ENCODE data around the gene MCUR1.
A peak's percentile ranks its signal among the peaks of the same experiment; 100 is the strongest.
"Not testable (repeated sequence)": the region's sequence is repeated elsewhere in the genome, so short reads cannot be mapped to it uniquely, and the experiment has no call there.

Gene MCUR1, protein sequence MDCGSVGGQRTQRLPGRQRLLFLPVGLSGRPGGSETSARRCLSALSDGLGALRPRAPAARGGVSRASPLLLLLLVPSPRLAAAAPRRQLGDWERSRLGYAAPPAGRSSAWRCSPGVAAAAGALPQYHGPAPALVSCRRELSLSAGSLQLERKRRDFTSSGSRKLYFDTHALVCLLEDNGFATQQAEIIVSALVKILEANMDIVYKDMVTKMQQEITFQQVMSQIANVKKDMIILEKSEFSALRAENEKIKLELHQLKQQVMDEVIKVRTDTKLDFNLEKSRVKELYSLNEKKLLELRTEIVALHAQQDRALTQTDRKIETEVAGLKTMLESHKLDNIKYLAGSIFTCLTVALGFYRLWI

DNA sequence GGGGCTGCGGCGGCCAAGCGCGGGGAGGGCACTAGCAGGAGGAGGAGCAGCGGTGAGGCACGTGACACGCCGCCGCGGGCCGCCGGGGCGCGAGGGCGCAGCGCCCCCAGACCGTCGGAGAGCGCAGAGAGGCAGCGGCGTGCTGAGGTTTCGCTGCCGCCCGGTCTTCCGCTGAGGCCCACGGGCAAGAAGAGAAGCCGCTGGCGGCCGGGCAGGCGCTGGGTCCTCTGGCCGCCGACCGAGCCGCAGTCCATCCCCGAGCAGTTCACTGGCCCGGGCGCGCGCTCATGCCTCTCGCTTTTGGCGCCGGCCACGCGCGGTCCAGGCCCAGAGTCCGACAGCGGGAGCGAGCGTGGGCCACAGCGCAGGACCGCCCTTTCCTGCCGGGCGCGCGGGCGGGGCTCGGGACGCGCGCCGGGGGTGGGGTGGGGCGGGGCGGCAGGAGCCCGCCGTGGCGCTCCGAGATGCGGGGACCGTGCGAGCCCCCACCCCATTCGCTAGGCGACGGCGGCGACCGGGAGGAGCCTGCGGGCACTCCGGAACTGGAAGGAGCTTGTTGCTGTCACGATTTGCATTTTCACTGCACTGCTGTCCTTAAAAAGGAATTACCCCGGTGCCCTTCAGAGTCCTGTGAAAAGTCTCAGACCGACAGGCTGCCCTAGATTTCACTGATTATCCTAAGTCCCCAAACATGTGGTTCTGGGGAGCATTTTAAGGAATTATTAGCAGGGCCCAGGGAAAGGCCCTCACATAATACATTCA, at the start of gene MCUR1:
MCUR1 (minus strand) TSS at position 382 of the 762 bp plus-strand sequence; CDS start at position 254, 128 bp downstream.
- DNase-seq = peak; percentile 88

DNA sequence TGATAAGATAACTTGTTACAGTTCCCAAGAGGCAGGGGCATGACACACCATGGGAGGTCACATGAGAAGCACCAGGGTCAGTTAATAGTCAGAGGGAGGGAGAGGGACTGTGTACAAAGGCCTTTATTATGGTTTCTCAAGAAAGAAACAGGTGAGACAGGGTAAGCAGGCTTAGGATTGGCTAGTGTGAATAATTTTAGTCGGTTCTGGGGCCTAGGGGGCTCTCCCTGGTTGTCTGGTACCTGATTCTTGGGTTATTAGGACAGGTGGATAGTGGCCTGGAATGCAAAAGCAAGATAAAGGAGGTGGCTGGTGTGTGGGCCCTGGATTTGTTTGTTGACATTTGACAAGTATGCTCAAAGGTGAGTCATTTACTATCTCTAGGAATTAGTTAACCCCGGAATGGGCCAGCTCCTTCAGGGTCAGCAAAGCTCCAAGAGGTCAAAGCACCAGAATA, 49.4 kb upstream of the MCUR1 start:
- DNase-seq = no peak

DNA sequence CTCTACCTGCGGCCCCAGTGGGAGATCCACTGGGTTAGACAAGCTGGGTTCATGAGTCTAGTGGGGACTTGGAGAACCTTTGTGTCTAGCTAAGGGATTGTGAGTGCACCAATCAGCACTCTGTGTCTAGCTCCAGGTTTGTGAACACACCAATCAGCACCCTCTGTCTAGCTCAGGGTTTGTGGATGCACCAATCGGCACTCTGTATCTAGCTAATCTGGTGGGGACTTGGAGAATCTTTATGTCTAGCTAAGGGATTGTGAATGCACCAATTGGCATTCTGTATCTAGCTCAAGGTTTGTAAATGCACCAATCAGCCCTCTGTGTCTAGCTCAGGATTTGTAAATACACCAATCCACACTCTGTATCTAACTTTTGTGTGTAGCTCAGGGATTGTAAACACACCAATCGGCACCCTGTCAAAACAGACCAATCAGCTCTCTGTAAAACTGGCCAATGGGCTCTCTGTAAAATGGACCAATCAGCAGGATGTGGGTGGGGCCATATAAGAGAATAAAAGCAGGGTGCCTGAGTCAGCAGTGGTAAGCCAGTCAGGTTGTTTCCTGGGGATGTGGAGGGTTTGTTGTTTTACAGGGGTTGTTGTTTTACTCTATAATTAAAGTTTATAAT, 46.3 kb upstream of the MCUR1 start:
- DNase-seq = not testable (repeated sequence)

DNA sequence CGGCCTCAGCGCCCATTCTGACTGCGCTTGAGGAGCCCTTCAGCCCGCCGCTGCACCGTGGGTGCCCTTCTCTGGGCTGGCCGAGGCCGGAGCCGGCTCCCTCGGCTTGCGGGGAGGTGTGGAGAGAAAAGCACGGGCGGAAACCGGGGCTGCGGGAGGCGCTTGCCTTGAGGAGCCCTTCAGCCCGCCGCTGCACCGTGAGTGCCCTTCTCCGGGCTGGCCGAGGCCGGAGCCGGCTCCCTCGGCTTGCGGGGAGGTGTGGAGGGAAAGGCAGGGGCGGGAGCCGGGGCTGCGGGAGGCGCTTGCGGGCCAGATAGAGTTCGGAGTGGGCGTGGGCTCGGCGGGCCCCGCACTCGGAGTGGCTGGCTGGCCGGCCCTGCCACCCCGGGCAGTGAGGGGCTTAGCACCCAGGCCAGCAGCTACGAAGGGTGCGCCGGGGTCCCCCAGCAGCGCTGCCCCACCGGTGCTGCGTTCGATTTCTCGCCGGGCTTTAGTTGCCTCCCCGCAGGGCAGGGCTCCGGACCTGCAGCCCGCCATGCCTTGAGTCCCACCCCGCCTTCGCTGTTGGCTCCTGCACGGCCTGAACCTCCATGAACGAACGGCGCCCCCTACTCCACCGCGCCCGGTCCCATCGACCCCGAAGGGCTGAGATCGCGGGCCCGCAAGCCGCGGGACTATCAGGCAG, 45.7 kb upstream of the MCUR1 start:
- DNase-seq = no peak

DNA sequence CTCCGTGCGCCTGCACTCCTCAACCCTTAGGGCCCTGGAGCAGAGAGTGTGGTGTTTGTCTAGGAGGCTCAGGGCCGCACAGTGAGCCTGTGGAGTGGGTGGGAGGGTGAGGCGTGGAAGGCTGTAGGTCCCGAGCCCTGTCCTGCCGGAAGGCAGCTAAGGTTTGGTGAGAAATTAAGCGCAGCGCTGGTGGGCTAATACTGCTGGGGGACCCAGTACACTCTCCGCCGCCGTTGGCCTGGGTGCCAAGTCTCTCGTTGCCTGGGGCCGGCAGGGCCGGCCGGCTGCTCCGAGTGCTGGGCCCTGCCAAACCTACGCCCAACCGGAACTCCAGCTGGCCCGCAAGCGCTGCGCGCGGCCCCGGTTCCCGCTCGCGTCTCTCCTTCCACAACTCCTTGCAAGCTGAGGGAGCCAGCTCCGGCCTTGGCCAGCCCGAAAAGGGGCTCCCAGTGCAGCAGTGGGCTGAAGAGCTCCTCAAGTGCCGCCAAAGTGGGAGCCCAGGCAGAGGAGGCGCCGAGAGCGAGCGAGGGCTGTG, 40.4 kb upstream of the MCUR1 start:
- DNase-seq = no peak

DNA sequence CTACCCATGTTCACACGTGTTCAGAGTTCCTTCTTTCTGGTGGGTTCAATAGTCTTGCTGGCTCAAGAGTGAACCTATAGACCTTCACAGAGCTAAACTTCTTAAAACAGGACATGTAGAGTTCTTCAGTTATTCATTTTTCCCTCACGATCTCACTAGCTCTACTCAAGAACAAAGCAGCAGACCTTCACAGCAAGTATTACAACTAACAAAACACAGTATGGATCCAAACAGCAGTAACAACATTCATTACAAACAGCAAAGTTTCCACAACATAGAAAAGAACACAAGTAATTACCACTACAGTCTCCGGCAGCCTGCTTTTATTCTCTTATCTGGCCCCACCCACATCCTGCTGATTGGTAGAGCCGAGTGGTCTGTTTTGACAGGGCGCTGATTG, 39.5 kb upstream of the MCUR1 start:
- no peak for DNase-seq

DNA sequence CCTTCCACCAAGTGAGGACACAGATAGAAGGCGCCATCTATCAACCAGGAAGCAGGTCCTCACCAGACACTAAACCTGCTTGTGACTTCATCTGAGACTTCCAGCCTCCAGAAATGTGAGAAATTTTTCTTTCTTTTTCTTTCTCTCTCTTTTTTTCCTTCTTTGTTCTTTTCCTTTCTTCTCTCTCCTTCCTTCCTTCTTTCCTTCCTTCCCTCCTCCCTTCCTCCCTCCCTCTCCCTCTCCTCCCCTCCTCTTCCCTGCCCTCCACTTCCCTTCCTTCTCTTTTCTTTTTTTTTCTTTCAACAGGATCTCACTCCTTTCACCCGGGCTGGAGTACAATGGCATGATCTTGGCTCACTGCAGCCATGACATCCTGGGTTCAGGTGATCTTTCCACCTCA, 37.4 kb upstream of the MCUR1 start:
- no peak for DNase-seq

DNA sequence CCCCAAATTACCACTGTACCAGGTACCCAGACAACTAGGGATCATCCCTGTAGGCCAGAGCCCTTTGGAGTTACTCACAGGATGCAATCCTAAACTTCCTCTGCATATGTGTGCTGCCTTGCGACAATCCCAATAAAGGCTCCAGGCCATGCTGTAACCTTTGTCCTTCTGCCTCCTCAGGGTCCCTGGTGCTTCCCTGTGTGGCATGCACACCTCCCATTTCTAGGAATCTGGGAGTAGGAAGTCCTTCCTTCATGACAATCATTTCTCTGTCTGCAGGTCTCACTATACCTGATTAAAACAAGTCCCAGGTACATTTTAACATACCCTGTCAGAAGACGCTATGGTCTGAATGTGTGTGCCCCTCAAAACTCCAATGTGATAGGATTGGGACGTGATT, 37.0 kb upstream of the MCUR1 start:
- DNase-seq = no peak

DNA sequence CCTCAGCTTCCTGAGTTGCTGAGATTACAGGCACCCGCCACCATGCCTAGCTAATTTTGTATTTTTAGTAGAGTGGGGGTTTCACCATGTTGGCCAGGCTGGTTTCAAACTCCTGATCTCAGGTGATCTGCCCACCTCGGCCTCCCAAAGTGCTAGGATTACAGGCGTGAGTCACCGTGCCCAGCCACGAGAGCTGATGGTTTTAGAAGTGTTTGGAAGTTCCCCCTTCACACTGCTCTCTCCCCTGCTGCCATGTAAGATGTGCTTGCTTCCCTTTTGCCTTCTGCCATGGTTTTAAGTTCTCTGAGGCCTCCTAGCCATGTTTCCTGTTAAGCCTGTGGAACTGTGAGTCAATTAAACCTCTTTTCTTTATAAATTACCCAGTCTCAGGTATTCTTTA, 36.3 kb upstream of the MCUR1 start:
- DNase-seq = not testable (repeated sequence)

DNA sequence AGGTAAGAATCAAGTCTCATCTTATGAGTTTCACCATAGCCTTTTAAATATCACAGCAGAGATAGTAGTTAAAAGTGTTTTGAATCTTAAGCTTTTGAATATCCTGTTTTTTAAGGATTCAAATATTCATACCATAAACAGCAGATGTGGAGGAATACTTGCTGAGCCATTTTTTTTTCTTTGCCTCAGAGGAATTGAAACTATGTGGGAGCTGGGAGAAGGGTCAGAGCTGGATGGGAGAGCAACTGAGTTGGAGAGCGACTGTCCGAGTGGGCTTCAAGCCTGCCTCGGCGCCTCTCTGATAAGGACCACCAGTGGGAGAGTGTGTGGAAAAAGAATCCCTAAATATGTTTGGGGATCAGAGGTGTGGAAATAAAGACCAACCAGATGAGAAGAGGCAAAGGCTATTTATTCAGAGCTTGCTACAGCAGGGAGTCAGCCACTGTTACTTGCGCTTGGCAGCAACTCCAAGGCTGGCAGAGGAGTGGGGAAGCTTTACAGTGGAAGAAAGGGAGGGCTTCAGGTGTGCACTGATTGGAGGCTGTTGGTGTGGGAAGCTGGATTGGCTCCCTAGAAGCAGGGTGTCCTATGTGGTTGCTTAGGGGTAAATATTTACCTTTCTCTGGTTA, 34.3 kb upstream of the MCUR1 start:
- no peak for DNase-seq

DNA sequence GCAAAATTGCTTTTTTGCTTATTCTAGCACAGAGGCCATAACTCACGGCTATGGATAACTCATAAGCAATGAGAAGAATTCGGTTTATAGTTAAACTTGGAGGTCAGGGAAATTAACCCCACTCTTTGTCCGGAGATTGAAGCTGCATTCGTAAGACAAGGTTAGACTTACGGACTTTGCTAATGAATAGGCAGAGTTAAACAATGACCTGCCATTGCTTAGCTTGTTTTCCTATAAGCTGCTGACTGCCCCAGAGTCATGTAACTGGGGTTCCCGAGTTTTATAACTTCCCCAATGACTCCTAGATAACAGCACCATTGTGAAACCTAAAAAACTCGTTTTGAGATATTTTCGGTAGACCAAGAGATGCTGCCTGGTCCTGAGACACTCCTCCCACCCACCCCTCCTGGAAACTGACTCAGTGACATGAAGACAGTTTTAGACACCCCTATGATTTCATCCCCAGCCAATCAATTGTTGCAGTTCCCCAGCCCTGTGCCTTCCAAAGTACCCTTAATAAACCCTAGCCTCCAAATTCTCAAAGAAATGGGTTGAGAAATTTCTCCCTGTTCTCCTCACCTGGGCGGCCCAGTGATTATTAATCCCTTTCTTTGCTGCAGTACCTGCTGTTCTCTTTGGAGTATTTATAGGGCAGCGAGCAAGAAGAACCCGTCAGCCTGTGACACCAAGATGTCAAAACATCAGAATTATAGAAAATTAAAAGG, 33.1 kb upstream of the MCUR1 start:
- DNase-seq = peak; percentile 46

DNA sequence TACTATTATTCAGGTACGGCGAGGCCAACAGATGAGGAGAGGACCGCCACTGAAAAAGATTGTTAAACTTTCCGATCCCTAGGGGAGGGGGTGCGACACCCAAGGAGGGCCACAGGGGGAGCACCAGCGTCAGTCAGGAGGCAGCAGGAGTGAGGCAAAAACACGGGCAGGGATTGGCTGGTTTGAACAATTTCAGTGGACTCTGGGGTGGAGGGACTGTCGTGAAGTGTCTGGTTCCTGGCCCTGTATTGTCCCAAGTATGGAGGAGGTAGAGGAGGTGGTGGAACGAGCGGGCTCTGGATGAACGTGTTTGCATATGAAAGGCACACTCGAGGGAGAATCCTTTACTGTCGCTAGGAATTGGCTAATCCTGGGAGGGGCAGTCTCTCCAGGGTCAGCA, 32.5 kb upstream of the MCUR1 start:
- no peak for DNase-seq

DNA sequence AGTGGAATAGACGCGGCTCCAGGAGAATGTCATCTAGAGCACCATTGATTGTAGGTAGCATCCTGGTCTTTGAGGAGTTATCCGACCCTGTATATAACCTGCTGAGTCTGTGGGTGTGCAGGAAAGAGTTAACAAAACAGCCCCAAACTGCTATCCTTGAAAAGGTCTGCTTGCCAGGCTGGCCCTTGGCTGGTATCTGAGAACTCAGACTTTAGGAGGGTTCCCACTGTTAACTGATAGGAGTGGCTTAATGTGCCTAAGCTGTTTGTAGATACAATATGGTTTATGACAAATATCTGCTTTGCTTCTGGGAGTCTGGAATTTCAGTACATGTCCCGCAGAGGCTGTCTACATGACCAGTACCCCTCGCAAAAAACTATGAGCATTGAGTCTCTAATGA, 27.6 kb upstream of the MCUR1 start:
- DNase-seq = no peak

DNA sequence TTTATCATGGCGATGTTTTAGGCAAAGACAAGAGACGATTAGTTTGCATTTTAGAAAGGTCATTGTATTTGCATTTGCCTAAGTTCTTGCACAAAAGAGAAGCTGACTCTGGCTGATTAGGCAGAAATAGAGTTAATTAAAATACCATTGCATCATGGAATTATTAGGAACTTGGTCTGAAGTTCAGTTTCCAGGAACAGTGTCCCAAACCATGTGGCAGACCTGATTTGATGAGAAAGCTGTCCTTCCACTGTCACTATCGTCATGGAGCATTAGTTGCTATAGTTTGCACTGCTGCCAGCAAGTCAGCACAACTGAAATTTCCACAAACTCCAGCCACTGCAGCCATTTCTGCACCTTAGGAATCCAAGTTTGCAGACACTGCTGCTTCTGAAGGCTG, 24.3 kb upstream of the MCUR1 start:
- peak; percentile 20 for DNase-seq

DNA sequence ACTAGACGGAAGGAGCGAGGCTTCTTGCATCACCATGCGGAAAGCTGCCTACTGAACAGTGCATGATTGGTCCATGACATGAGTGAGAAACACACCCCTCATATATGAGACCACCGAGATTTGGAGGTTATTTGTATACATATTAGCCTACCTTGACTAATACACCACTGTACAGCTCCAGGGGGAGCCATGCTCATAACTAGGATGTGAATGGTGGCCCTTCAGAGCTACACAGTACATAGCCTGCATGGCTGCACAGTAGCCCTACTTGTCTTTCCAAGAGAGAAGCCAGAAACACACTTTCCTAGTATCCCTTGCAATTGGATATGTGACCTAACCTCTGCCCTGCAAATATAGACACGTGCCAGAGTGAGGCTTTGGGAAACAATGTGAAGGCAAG, 21.8 kb upstream of the MCUR1 start:
- no peak for DNase-seq

DNA sequence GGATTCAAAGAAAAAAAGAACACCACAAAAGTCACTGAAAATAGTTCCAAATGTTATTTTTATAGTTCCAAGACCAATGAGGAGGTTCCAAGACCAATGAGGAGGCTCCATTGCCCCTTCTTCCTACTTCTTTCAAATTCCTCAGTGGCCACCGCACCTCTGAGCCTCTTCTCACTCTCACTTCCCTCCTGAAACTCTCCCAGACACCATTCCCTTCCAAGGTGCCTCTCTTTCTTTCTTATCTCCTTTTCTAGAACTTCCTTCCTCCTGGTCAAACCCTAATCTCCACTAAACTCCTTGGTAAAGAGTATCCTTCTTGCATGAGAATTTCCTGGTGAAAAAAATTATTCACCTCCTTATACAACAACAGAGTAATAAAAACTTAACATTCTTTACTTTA, 20.4 kb upstream of the MCUR1 start:
- no peak for DNase-seq

DNA sequence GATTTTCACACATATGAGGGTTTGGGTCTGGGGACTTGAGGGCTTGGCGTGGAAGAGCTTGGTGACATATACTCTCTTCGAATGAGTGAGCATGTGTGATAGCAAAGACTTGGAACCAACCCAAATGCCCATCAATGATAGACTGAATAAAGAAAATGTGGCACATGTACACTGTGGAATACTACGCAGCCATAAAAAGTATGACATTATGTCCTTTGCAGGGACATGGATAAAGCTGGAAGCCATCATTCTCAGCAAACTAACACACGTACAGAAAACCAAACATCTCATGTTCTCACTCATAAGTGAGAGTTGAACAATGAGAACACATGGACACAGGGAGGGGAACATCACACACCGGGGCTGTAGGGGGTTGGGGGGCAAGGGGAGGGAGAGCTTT, 19.7 kb upstream of the MCUR1 start:
- DNase-seq = not testable (repeated sequence)

DNA sequence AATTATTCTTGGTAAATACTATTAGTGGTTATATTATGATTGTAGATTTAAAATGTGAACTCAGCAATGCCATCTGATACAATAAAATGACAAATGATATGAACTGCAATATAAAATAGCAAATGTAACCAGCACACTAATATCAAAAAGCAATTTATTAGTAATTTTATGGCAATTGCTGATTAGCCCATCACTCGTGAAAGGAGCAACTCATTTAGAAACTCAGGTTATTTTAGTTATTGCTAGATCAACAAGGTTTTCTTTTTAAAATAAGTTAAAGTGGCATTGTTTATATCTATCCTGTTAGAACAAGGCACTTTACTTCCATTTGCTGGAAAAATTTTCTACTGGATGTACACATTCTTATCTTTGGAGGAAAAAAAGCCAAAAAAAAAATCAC, 18.4 kb upstream of the MCUR1 start:
- no peak for DNase-seq

DNA sequence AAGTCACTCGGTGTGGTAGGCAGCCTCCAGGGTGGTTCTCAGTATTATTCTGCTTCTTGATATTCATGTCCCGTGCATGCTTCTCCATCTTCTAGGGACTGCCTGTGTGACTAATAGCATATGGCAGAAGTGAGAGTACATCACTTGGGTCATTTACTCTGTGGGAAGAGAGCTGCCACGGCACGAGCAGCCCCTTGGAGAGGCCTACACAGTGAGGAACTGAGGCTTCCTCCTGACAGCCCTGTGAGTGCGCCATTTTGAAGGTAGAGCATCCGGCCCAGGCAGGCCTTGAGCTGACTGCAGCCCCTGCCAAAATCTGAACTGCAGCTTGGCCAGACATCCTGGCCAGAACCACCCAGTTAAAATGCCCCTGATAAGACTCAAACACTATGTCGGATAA, 17.3 kb upstream of the MCUR1 start:
- DNase-seq = peak; percentile 77

DNA sequence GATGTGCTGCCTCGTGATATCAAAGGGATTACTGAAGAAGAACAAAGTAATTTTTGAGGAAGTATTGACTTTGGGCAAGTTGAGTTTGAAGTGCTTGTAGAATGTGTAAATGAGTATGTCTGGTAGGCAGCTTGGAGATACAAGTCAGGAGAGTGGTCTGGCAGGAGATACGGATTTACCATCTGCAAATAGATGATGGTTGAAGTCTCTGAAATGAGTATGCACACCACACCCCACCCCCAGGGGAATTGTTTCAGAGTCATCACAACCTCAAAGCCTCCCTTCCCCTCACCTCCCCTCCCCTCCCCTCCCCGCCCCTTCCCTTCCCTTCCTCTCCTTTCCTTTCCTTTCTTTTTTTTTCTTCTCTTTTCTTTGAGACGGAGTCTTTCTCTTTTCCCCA, 16.4 kb upstream of the MCUR1 start:
- no peak for DNase-seq

DNA sequence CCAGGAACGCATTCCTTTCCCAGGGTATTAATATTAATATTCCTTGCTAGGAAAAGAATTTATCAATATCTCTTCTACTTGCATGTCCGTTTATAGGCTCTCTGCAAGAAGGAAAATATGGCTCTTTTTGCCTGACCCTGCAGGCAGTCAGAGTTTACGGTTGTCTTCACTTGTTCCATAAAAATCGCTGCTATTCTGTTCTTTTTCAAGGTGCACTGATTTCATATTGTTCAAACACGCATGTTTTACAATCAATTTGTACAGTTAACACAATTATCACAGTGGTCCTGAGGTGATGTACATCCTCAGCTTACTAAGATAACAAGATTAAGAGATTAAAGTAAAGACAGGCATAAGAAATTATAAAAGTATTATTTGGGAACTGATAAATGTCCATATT, 15.1 kb upstream of the MCUR1 start:
- DNase-seq = not testable (repeated sequence)

Data from inflammatory macrophage treated with lipopolysaccharide for 4 hours (primary cell).